ENCODE measurements around the gene B3GNT5.

- TF ChIP-seq CTCF (conservative IDR thresholded peaks at IDR 0.05; ENCODE audit: low read depth in 2 of 2) (no peak), STAT1 (IDR thresholded peaks at IDR 0.05; ENCODE audit: unreplicated experiment) (no peak), EZH2 (IDR thresholded peaks at IDR 0.05; ENCODE audit: low read depth, unreplicated experiment) (no peak), POLR2AphosphoS5 (IDR thresholded peaks at IDR 0.05; ENCODE audit: low read depth) (no peak), EZH2phosphoT487 (IDR thresholded peaks at IDR 0.05; ENCODE audit: unreplicated experiment) (no peak), REST (IDR thresholded peaks at IDR 0.05; ENCODE audit: unreplicated experiment) (no peak), ZNF114 (CRISPR knock-in tag; IDR thresholded peaks at IDR 0.05) (no peak), NANOG (IDR thresholded peaks at IDR 0.05; ENCODE audit: borderline replicate concordance) (no peak), ZNF462 (CRISPR knock-in tag; IDR thresholded peaks at IDR 0.05) (no peak), CREB1 (CRISPR knock-in tag; IDR thresholded peaks at IDR 0.05; ENCODE audit: low read depth) (no peak), JUNB (IDR thresholded peaks at IDR 0.05; ENCODE audit: unreplicated experiment) (no peak), ETS1 (IDR thresholded peaks at IDR 0.05) (no peak)
Measured at GRCh38 chr3:183313351-183313750, 60.3 kb downstream of the B3GNT5 start.
